GM12878 (cell line): Measurements from ENCODE around the gene WNK1.

Experiments
- CTCF ChIP-seq, 3 experiments: IDR thresholded peaks in 2 of 3; conservative IDR thresholded peaks in 1 of 3; 2 replicates each; pipeline ENCODE4 v1.5.1; 2011; ENCODE audit warnings: low read depth in 3 of 3, low read length in 3 of 3, mild to moderate bottlenecking in 3 of 3, control low read depth in 2 of 3, moderate library complexity in 2 of 3, inconsistent platforms in 1 of 3, mixed read lengths in 1 of 3; ENCODE audit not compliant: control insufficient read depth in 2 of 3, insufficient read depth in 1 of 3; ENCODE audit errors: extremely low read depth in 1 of 3
- EP300 ChIP-seq, 2 experiments: fragments of 150-350 bp in 1 of 2; IDR thresholded peaks; 2 replicates each; pipeline ENCODE4 v1.6.1; 2011 to 2012; ENCODE audit warnings: low read depth in 2 of 2, low read length in 2 of 2, borderline replicate concordance in 1 of 2, improper control_type of control experiment in 1 of 2, inconsistent platforms in 1 of 2; ENCODE audit not compliant: control insufficient read depth in 1 of 2
- MAX ChIP-seq: IDR thresholded peaks from 2 replicates; pipeline ENCODE4 v1.6.1; 2012; ENCODE audit warnings: low read depth, low read length, improper control_type of control experiment
- MXI1 ChIP-seq: fragments of 150-350 bp; IDR thresholded peaks from 2 replicates; pipeline ENCODE4 v1.6.1; 2011; ENCODE audit warnings: low read depth, mild to moderate bottlenecking, inconsistent platforms, low read length, improper control_type of control experiment
- TAF1 ChIP-seq: IDR thresholded peaks from 2 replicates; pipeline ENCODE4 v1.6.1; 2011; ENCODE audit warnings: mild to moderate bottlenecking, low read depth, low read length, borderline replicate concordance

GRCh38 chr12:879641-880040 is 127.3 kb downstream of the WNK1 start:
- TF ChIP-seq MXI1 (no peak), EP300 (IDR thresholded peaks at IDR 0.05; ENCODE audit: borderline replicate concordance in 1 of 2, control insufficient read depth in 1 of 2, low read depth in 2 of 2, low read length in 2 of 2) (no peak), CTCF (IDR thresholded peaks at IDR 0.05 in 2 of 3, conservative IDR thresholded peaks at IDR 0.05 in 1 of 3; ENCODE audit: control insufficient read depth in 2 of 3, extremely low read depth in 1 of 3, insufficient read depth in 1 of 3, low read depth in 3 of 3, low read length in 3 of 3) (no peak), MAX (no peak), TAF1 (no peak)
